ENCODE data around the gene LCE7A.

- TF ChIP-seq CTCF (optimal IDR thresholded peaks at IDR 0.05 in 1 of 3, IDR thresholded peaks at IDR 0.05 in 1 of 3, conservative IDR thresholded peaks at IDR 0.05 in 1 of 3; ENCODE audit: extremely low read depth in 1 of 3, insufficient read depth in 2 of 3, low read length in 3 of 3) (no peak), EZH2 (IDR thresholded peaks at IDR 0.05; ENCODE audit: low read length) (no peak)
Observed at GRCh38 chr1:152909206-152909605, 49.4 kb downstream of the LCE7A start.
